Cerebellar nuclear complex (tissue), 1 donor: ENCODE data around the gene GASK1B.

Experiments used
- DNase-seq, 2 experiments: peaks; one replicate each; lab custom pipeline; 2025; lab: John Stamatoyannopoulos, UW

The GASK1B gene

DNA sequence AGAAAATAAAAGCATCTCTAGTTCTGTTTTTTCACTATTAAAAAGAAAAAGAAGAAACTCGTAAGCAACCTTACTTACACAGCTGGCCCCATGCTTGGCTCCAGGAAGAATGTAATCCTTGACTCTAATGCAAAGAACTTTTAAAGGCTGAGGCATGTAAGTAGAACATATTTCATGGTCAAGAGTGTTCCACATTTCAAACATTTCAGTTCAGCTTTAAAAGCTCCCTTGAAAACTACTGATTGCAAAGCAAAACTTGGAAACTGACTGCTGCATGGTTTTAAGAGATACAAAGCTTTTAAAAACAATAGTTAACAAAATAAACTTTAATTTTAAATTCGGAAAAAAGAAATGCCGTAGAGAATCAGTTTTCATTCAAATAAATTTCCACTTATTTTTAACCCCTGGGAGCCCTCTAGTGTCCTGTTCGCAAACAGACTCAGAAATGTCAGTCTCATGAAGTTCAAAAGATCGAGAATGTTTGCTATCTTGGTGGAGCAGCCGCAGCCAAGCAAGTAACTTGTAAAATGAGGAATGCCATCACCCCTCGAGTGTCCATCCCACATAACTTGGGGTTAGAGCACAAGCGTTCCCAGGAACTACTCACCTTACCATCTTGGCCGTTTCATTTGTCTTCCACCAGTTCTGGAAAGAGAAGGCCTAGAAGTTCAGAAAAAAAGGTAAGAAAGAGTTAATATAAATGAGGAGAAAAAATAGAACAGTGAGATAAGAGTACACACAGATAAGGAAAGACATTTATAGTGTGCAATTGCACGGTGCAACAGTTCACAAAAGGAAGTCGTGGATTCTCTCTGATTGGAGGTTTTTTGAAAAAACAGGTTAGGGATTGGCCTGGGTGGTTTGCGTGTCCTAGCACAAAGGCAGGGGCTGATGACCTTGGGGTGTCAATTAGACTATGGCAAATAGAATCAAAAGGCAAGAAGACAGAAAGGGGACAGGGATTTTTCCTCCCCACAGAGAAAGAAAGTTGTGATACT lies at the start of gene GASK1B:
Gene GASK1B (minus strand): TSS at position 765 of the 998 bp plus-strand sequence. CDS start 1,650 bp downstream, outside the sequence.
- no peak for DNase-seq

DNA sequence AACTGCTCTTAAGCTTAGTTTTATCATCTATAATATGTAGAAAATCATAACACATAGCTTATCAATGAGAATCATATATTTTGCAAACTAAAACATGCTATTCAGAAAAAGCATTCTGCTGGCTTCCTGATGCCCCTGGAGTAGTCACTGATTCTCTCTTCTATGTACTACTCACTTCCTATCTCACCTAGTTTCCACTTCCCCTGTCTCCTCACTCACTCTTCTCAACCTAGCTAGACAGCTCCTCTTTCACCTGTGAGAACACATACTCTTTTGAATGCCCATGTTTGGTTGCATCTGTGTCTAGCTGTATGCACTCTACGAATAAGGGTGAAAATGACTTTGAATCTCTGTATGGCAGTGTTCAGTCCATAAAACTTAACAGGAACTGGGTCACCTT lies 46.8 kb upstream of the GASK1B start:
- DNase-seq: no peak

DNA sequence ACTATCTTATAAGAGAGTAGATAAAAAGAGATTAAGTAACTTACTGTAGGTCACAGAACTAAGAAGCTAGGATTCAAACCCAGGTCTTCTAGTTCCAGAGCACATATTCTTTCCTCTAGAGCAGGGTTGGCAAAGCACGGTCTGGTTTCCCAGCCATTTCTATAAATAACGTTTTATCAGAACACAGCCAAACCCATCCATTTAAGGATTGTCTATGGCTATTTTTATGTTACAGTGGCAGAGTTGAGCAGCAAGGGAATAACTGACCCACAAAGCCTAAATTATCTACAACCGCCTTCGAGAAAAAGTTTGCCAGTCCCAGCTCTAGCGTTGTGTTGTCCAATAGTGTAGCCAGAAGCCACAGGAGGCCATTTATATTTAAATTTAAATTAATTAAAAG lies 44.9 kb upstream of the GASK1B start:
- DNase-seq: no peak

DNA sequence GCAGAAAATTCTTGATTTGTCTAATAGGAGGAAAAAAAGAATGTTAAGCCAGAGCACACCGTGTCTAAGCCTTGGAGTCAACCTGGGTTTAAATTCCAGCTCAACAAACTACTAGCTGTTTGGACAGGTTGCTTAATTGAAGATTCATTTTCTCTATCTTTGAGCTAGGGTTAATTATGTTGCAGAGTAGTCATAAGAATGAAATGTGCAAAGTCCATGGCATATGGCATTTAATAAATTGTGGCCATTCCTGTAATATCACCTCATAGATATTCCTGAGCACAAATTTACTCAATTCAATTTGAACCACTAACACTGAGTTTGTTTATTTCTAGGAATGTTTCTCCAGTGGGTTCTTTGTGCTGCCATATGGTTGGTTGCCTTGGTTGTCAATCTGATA lies 42.0 kb upstream of the GASK1B start:
- DNase-seq: no peak

DNA sequence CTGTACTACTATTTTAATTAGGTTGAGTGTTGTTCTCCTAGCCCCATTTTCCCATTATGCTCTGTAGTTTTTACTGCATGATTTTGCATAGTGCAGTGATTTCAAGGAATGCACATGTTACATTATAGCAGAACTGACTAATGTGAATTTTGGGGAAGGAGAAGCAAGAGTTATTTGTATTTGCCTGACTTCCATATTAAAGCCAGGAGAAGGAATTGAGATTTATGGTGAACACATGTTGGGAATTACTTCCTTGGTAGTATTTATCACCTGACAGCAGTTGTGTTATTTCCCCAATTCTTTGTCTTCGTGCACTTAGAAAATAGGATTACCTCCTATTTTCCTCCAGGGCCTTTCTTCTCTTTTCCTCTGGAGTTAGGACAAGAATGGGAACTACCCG lies 40.6 kb upstream of the GASK1B start:
- DNase-seq: no peak

DNA sequence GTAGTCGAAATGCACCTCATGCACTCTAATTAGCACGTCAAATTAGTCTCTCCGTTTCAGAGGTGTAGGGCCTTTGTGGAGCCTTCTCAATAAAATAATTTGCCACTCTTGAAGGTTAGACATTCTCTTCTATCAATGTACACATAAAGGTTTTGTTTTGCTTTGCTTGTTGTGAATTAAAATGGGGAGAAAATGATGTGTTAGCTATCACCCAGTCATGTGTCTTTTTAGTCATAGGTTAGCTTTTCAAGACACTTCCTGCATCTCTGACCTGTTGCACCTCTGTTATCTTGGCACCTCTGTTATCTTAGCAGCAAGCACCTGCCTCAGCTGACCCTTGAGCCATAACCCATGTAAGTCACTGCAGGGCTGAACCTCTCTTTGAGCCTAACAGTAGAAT lies 38.4 kb upstream of the GASK1B start:
- no peak for DNase-seq

DNA sequence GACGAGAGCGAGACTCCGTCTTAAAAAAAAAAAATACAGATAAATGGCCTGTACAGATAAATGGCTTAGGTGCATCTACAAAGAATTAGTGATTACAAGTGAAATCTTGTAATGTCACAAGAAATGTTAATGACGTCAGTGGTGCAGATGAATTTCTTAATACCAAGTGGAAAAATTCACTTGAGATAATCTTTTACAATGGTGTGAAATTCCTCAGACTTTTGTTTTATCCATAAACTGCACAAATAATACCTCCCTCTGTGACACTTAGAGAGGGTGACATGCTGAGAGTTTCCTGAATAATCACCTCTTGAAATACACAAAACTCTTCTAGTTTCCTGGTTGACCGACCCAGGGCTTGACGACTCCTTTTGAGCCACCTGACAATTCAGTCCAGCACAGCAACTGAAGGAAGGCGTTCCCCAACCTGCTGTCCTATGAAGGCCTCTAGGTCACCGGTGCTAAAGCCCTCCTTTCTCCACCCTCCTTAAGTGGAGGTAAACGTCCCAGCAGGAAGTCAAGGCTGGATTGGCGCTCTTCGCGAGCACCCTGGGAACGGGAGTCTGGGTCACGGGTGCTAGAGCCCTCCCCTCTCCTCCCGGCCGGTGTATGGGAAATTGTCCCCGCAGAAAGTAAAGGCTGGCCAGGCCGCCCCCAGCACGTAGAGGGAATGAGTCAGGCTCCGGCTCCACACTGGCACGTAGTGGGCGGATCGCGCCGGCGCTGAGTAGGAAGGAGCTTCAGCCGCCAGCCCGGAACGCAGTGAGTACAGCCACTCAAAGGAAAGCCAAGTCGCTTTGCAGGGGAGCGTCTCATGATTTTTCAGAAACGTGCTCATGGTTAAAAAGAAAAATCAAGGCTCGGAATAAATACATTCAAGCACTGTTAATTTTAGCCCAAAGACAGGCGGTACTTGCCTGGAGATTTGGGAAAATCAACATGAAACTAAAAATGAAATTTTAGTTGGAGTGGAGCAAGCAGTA lies 37.3 kb upstream of the GASK1B start, which contains the start of gene TMEM144:
Gene TMEM144 (plus strand): TSS at position 662 of the 983 bp plus-strand sequence. CDS start 2,182 bp downstream, outside the sequence.
- DNase-seq: no peak

- DNase-seq: no peak
Observed at GRCh38 chr4:158208963-158209640, 36.3 kb upstream of the GASK1B start.

GRCh38 chr4:158203929-158204328 lies 31.1 kb upstream of the GASK1B start:
- no peak for DNase-seq

GRCh38 chr4:158203436-158203835 lies 30.6 kb upstream of the GASK1B start:
- DNase-seq: no peak

- DNase-seq: no peak
Observed at GRCh38 chr4:158202481-158202880, 29.7 kb upstream of the GASK1B start.

- DNase-seq: no peak
Observed at GRCh38 chr4:158201876-158202275, 29.1 kb upstream of the GASK1B start.

DNA sequence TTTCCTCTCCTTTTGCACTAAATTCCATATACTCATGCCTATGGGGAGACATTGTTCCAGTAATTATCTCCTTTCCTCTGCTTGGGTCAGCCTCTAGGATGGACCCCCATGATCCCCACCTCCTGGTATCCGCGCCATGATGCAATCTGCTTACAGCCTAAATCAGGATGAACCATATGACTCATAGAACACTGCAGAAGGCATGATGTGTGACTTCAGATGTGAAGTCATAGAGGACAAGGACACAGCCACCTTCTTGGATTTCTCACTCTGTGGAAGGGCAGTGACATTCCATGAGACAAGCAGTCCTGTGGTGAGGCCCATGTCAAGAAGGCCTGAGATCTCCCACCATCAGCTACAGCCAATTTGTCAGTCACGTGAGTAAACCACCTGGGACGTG lies 28.5 kb upstream of the GASK1B start:
- no peak for DNase-seq

DNA sequence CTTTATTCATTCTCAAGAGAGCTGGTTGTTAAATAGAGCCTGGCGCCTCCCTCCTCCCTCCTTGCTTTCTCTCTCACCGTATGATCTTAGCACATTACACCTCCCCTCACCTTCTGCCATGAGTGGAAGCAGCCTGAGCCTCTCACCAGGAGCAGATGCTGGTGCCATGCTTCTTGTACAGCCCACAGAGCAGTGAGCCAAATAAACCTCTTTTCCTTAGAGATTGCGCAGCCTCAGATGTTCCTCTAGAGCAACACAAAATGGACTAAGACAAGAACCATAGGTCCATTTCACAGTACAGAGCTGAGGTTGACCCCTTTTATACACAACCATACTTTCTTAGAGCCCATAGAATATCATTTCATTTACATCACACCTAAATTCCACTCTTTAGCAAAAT lies 27.4 kb upstream of the GASK1B start:
- no peak for DNase-seq

DNA sequence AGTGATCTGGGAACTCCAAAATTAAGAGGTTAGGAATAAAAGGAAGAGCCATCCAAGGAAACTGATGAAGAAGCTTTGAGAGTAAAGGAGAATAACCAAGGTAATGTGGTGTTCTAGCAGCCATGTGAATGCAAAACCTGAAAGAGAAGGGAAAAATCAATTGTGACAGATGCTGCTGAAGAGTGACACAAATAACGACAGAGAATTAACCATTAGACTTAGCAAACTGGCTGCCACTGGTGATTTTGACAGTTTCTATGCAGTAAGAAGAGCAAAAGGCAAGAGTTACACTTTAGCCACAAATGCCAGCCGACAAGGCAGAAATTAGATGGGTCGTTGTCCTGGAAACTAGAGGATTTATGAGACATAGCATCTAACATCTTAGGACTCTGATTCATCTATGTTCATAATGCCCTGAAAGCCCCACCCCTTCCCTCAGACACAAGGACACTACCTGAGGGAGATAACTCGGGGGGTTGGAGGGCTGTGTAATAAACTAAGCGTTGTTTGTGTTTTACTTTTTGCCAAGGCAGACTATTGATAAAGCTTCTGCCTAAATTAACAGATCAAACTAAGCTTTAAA lies 24.5 kb upstream of the GASK1B start:
- DNase-seq: no peak

DNA sequence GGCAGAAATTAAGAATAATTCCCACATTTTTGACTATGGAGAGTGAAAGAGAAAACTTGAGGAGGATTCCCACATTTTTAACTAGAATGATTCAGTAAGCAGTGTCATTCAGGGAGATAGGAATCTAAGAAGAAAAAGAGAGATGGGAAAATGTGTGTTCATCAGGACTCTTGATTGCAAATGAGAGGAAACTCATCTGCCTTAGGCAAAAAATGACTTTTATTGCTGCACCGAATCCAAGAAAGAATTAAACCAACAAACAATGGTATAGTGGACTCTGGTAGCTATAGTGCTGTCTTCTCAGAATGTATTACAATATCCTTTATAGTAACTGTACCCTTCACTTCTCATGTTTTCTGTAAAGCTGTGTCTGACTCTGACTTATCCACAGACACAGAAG lies 22.5 kb upstream of the GASK1B start:
- DNase-seq: no peak

GRCh38 chr4:158193171-158193749 lies 20.4 kb upstream of the GASK1B start:
- peak in 1 of 2 experiments; percentile 9 for DNase-seq

GRCh38 chr4:158192439-158193158 lies 19.8 kb upstream of the GASK1B start:
- DNase-seq: no peak

- no peak for DNase-seq
Observed at GRCh38 chr4:158190718-158191117, 17.9 kb upstream of the GASK1B start.

DNA sequence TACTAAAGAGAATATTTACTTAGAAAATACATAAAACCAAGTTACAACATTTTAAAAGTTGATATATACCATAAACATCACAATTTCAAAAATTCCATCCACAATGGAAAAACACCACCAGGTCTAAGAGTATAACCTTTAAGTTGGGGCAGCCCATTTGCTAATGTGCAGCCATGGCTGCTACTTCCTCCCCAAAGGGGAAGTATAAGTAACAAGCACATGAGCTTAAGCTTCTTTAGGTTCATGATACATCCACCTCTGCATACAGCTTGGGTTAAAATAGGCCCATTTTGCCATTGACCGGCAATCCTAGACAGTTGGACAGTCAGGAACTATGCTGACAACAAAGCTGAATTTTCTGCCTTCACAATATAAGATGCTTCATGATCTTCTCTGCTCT lies 16.6 kb upstream of the GASK1B start:
- DNase-seq: no peak
